Measurements from ENCODE around the gene DEAF1.

DNA sequence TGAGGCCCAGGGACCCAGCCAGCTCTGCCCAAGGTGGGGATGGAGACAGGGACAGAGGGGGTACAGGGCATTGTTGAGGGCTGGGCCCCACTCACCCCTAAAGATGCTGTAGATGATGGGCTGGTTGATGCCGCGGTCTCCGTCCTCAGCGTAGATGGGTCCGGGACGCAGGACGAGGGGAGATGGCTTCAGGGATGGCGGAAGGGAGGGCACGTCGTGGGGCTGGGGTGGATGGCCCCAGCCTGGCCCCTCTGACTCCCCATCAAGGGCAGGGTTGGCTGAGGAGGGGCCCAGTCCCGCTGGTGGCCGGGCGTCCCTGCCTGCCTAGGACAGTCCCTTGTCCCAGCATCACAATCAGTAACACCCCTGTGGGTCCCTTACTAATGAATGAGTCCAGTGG is 74.8 kb downstream of the DEAF1 start:
- TF ChIP-seq, protein P1, sequence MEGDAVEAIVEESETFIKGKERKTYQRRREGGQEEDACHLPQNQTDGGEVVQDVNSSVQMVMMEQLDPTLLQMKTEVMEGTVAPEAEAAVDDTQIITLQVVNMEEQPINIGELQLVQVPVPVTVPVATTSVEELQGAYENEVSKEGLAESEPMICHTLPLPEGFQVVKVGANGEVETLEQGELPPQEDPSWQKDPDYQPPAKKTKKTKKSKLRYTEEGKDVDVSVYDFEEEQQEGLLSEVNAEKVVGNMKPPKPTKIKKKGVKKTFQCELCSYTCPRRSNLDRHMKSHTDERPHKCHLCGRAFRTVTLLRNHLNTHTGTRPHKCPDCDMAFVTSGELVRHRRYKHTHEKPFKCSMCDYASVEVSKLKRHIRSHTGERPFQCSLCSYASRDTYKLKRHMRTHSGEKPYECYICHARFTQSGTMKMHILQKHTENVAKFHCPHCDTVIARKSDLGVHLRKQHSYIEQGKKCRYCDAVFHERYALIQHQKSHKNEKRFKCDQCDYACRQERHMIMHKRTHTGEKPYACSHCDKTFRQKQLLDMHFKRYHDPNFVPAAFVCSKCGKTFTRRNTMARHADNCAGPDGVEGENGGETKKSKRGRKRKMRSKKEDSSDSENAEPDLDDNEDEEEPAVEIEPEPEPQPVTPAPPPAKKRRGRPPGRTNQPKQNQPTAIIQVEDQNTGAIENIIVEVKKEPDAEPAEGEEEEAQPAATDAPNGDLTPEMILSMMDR (conservative IDR thresholded peaks at IDR 0.05; ENCODE audit: low read depth, low read length), result no peak
- TF ChIP-seq EZH2phosphoT487 (IDR thresholded peaks at IDR 0.05; ENCODE audit: borderline replicate concordance, low read length) (no peak), EZH2 (IDR thresholded peaks at IDR 0.05; ENCODE audit: low read length, unreplicated experiment) (no peak)

All from PC-3 (cell line).